ENCODE measurements around the gene ILF2. TPM values are rescaled to one million over a fixed set of nuclear protein-coding genes. Genes with fewer than 3 reads are reported as not detected.

Gene ILF2
- total RNA-seq, 1 experiment from 2014 or later, result 716 TPM

- DNase-seq, result no peak
- Histone ChIP-seq H3K27me3 (ENCODE audit: control insufficient read depth, insufficient read depth, low read length) (no peaks in the 10 kb centered on the region), H3K4me3 (ENCODE audit: insufficient read depth, low read depth, low read length) (no peak overlapping the region), H3K36me3 (replicated peaks; ENCODE audit: control insufficient read depth, insufficient read depth, low read length) (peaks cover 1% of the 10 kb centered on the region; the same call in 1 of the 2 replicates)
Observed at GRCh38 chr1:153630384-153630783, 40.4 kb downstream of the ILF2 start.

- Histone ChIP-seq H3K27me3 (ENCODE audit: control insufficient read depth, insufficient read depth, low read length) (no peaks in the 10 kb centered on the region), H3K36me3 (replicated peaks; ENCODE audit: control insufficient read depth, insufficient read depth, low read length) (peaks cover 1% of the 10 kb centered on the region; the same call in 1 of the 2 replicates), H3K4me3 (ENCODE audit: insufficient read depth, low read depth, low read length) (no peak overlapping the region)
- no peak for DNase-seq
Observed at GRCh38 chr1:153629971-153630370, 40.8 kb downstream of the ILF2 start.

GRCh38 chr1:153629343-153629665 is 41.5 kb downstream of the ILF2 start:
- no peaks in the 10 kb centered on the region for H3K27me3 ChIP-seq (ENCODE audit: control insufficient read depth, insufficient read depth, low read length)
- H3K4me3 ChIP-seq (ENCODE audit: insufficient read depth, low read depth, low read length), result no peak overlapping the region
- peaks cover 1% of the 10 kb centered on the region; the same call in 1 of the 2 replicates for H3K36me3 ChIP-seq (replicated peaks; ENCODE audit: control insufficient read depth, insufficient read depth, low read length)
- no peak for DNase-seq

GRCh38 chr1:153628638-153629342 is 42.0 kb downstream of the ILF2 start:
- peak; percentile 37 for DNase-seq
- H3K36me3 ChIP-seq (replicated peaks; ENCODE audit: control insufficient read depth, insufficient read depth, low read length), result peaks cover 1% of the 10 kb centered on the region; the same call in 1 of the 2 replicates
- H3K27me3 ChIP-seq (ENCODE audit: control insufficient read depth, insufficient read depth, low read length), result no peaks in the 10 kb centered on the region
- no peak overlapping the region for H3K4me3 ChIP-seq (ENCODE audit: insufficient read depth, low read depth, low read length)

- peak within 1 kb of the TSS; percentile 60 for H3K4me3 ChIP-seq (ENCODE audit: insufficient read depth, low read depth, low read length)
- peak; percentile 54 for DNase-seq
- peaks cover 1% of the 10 kb centered on the region; the same call in 1 of the 2 replicates for H3K36me3 ChIP-seq (replicated peaks; ENCODE audit: control insufficient read depth, insufficient read depth, low read length)
- H3K27me3 ChIP-seq (ENCODE audit: control insufficient read depth, insufficient read depth, low read length), result no peaks in the 10 kb centered on the region
Observed at GRCh38 chr1:153627715-153628626, 42.8 kb downstream of the ILF2 start, which contains the start of gene S100A1. Gene S100A1, plus strand, starts transcription at chr1:153628434. Its CDS starts 2,088 bp downstream, at chr1:153630522.

DNA sequence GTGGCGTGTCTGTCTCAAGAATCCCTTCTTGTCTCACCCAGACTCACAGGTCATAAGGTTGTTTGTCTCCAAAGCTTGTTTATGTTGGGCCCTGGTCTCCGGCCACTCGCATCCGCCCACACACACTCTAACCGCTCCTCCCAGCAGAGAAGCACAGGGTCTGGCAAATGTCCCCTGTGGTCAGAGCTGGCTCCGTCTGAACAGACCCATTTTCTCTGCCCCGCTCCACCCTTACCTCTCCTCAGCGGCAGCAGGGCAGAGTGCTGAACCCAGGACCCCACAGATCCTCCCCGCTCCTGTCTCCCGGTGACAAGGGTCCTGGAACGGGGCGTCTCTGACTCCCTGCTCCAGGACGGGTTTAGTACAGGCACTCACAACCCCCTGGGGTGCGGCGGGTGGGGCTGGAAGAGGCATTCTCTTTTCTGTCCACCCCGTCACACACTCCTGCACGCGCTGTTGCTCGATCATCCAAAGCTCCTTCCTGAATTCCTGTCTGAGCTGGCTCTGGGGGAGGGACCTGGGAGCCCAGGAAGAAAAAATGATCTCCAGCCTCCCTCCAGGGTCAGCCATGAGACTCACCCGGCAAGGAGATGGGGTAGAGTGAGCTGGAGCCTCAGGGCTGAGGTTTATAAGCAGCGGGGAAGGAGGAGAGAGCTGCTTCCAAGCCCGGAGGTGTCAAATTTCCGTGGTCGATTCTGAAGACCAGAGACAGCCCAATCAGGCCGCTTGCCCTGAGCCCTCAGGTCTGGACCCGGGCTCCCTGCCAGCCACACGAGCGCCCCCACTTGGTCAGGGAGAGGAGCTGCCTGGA is 43.7 kb downstream of the ILF2 start, which contains the start of gene S100A13:
TSS of gene S100A13 (minus strand) at position 602 of the 811 bp plus-strand sequence. CDS start 1,033 bp downstream, outside the sequence.
- no peaks in the 10 kb centered on the region for H3K27me3 ChIP-seq (ENCODE audit: control insufficient read depth, insufficient read depth, low read length)
- H3K4me3 ChIP-seq (ENCODE audit: insufficient read depth, low read depth, low read length), result peak within 1 kb of the TSS; percentile 60
- no peaks in the 10 kb centered on the region; the same call in 1 of the 2 replicates for H3K36me3 ChIP-seq (replicated peaks; ENCODE audit: control insufficient read depth, insufficient read depth, low read length)
- peak; percentile 98 for DNase-seq

- Histone ChIP-seq H3K4me3 (ENCODE audit: insufficient read depth, low read depth, low read length) (peak overlapping the region; percentile 60), H3K36me3 (replicated peaks; ENCODE audit: control insufficient read depth, insufficient read depth, low read length) (no peaks in the 10 kb centered on the region; the same call in 1 of the 2 replicates), H3K27me3 (ENCODE audit: control insufficient read depth, insufficient read depth, low read length) (no peaks in the 10 kb centered on the region)
- no peak for DNase-seq
Observed at GRCh38 chr1:153626477-153626903, 44.3 kb downstream of the ILF2 start.

DNA sequence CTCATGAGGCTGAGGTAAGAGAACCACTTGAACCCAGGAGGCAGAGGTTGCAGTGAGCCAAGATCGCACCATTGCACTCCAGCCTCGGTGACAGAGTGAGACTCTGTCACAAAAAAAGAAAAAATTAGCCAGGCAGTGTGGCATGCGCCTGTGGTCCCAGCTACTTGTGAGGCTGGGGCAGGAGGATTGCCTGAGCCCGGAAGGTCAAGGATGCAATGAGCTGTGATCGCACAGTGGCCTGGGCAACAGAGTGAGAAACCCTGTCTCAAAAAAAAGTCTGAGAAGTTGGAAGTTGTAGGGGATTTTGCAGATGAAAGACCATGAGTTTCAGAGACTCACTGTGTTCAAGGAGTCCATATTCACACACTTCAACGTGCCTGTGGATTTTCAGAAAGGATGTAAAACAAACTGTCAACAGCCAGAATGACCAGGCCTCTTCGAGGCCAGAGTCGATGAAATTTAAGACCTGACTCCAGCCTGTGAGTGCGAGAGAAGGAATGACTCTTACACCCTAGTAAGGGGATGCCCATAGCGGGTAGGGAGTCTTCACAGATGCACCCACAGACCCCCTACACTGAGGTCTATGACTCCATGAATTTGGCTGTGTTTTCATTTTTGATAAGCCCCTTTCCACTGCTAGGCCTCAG is 45.7 kb downstream of the ILF2 start:
- Histone ChIP-seq H3K36me3 (replicated peaks; ENCODE audit: control insufficient read depth, insufficient read depth, low read length) (no peaks in the 10 kb centered on the region; the same call in 1 of the 2 replicates), H3K4me3 (ENCODE audit: insufficient read depth, low read depth, low read length) (no peak overlapping the region), H3K27me3 (ENCODE audit: control insufficient read depth, insufficient read depth, low read length) (no peaks in the 10 kb centered on the region)
- no peak for DNase-seq

DNA sequence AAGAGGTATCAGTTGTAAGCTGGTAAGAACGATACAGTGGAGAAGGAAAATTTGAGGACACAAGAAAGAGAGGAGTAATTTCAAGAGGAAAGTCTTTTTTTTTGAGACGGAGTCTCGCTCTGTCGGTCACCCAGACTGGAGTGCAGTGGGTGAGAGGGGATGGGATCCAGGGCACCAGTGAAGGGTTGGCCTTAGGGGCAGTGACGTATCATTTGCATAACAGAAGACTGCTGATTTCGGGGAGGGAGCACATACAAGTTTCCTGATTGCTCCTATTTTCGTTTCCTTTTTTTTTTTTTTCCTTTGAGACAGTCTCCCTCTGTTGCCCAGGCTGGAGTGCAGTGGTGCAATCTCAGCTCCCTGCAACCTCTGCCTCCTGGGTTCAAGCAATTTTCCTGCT is 47.7 kb downstream of the ILF2 start:
- Histone ChIP-seq H3K36me3 (replicated peaks; ENCODE audit: control insufficient read depth, insufficient read depth, low read length) (peaks cover 1% of the 10 kb centered on the region; the same call in 1 of the 2 replicates), H3K27me3 (ENCODE audit: control insufficient read depth, insufficient read depth, low read length) (no peaks in the 10 kb centered on the region), H3K4me3 (ENCODE audit: insufficient read depth, low read depth, low read length) (no peak overlapping the region)
- DNase-seq, result peak; percentile 63

DNA sequence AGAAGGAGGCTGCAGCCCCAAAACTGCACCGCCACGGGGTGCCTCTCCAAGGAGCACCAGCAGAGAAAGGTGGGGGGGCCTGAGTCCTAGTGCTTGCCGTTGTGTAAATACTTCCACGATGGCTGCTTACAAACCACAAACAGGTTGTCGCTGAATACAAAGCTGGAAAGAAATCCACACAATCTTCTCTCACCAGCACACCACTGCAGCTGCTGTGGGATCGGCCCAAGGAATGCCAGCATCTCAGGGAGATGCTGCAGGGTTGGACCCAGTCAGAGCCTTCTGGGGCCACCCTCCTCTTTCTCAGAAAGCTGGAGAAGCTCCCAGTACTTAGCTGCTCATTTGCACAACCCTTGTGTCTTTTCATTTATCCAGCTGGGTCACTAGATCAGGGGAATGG is 51.6 kb downstream of the ILF2 start:
- peaks cover 1% of the 10 kb centered on the region; the same call in 1 of the 2 replicates for H3K36me3 ChIP-seq (replicated peaks; ENCODE audit: control insufficient read depth, insufficient read depth, low read length)
- no peak overlapping the region for H3K4me3 ChIP-seq (ENCODE audit: insufficient read depth, low read depth, low read length)
- no peak for DNase-seq
- no peaks in the 10 kb centered on the region for H3K27me3 ChIP-seq (ENCODE audit: control insufficient read depth, insufficient read depth, low read length)

DNA sequence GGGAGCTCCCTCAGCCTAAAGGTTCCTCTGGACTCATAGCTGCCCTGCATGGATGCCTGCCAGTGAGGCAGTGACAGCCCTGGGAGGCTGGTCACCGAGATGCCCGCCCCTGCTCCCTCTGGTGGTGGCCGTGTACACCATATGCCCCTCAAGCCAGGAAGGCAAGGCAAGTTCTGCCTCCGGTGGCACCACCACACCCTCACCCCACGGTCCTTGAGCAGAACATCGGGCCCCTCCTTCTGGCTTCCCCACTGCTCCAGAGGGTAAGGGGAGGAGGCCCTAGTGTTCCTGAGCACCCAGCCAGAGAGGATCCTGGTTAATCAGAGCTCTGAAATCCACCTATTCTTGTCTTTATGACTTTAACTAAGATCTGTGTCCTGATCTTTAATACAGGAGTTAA is 53.1 kb downstream of the ILF2 start:
- peaks cover 1% of the 10 kb centered on the region; the same call in 1 of the 2 replicates for H3K36me3 ChIP-seq (replicated peaks; ENCODE audit: control insufficient read depth, insufficient read depth, low read length)
- peak; percentile 87 for DNase-seq
- no peak overlapping the region for H3K4me3 ChIP-seq (ENCODE audit: insufficient read depth, low read depth, low read length)
- H3K27me3 ChIP-seq (ENCODE audit: control insufficient read depth, insufficient read depth, low read length), result no peaks in the 10 kb centered on the region

GRCh38 chr1:153616917-153617311 is 53.9 kb downstream of the ILF2 start:
- peak; percentile 38 for DNase-seq
- Histone ChIP-seq H3K27me3 (ENCODE audit: control insufficient read depth, insufficient read depth, low read length) (no peaks in the 10 kb centered on the region; the same call in 1 of the 2 replicates), H3K36me3 (replicated peaks; ENCODE audit: control insufficient read depth, insufficient read depth, low read length) (peaks cover 1% of the 10 kb centered on the region; the same call in 1 of the 2 replicates), H3K4me3 (ENCODE audit: insufficient read depth, low read depth, low read length) (no peak overlapping the region)

DNA sequence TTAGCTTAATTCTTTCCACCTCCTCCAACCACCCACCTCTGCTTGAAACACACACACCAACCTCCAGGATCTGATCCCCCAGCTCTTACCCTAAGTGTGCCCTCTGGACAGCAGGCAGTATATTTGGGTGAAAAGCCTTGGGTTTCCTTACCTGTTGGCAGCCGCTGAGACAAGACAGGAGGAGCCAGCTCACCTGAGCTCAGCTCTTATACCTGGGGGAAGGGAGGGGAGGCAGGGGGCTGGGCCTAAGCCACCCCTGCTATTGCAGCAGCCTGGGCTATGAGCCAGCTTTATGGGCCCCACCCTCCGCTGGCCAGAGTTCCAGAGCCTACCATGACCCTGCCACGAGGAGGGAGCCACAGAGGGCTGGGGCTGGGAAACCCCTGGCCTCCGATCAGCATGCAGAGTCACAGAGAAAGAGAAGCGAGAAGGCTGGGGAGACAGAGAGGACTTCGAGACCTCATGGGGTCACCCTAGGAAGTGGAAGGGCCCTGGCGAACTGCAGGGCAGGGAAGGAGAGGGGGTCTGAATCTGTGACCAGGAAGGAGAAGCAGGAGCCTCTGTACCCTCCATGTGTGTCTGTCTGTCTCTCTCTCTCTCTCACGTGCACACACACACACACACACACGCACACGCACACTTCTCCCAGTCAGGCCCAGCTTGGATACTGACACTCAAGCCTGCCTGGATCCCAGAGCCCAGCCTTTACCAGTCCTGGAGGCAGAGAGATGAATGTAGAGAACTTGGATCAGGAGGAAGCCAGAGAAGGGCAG is 54.5 kb downstream of the ILF2 start, which contains the start of gene S100A14:
TSS of gene S100A14 (minus strand) at position 182 of the 773 bp plus-strand sequence. CDS start 467 bp downstream, outside the sequence.
- peak; percentile 66 for DNase-seq
- no peaks in the 10 kb centered on the region; the same call in 1 of the 2 replicates for H3K27me3 ChIP-seq (ENCODE audit: control insufficient read depth, insufficient read depth, low read length)
- no peak within 1 kb of the TSS for H3K4me3 ChIP-seq (ENCODE audit: insufficient read depth, low read depth, low read length)
- peaks cover 1% of the 10 kb centered on the region; the same call in 1 of the 2 replicates for H3K36me3 ChIP-seq (replicated peaks; ENCODE audit: control insufficient read depth, insufficient read depth, low read length)
